HG02571 (cell line): Measurements from ENCODE around the gene SPO11.

Experiments
- ATAC-seq: cut with Tn5 transposase; IDR thresholded peaks from one replicate; pipeline ENCODE4 v1.9.1; 2021; ENCODE audit warnings: mild to moderate bottlenecking, moderate library complexity; ENCODE audit not compliant: unreplicated experiment

The SPO11 gene

GRCh38 chr20:57310821-57311514, 18.6 kb upstream of the SPO11 start:
- ATAC-seq: no peak

- ATAC-seq: no peak
Observed at GRCh38 chr20:57312138-57312537, 17.5 kb upstream of the SPO11 start.

GRCh38 chr20:57313230-57313629, 16.4 kb upstream of the SPO11 start:
- ATAC-seq: no peak

GRCh38 chr20:57313951-57314350, 15.7 kb upstream of the SPO11 start:
- no peak for ATAC-seq

GRCh38 chr20:57315083-57315975, 14.3 kb upstream of the SPO11 start:
- no peak for ATAC-seq

- ATAC-seq: no peak
Observed at GRCh38 chr20:57315976-57316480, 13.6 kb upstream of the SPO11 start.

- no peak for ATAC-seq
Observed at GRCh38 chr20:57316795-57317201, 12.8 kb upstream of the SPO11 start.

GRCh38 chr20:57317316-57317788, 12.3 kb upstream of the SPO11 start:
- ATAC-seq: no peak

GRCh38 chr20:57317789-57318371, 11.7 kb upstream of the SPO11 start:
- ATAC-seq: no peak

GRCh38 chr20:57319584-57319983, 10.0 kb upstream of the SPO11 start:
- ATAC-seq: no peak

GRCh38 chr20:57320358-57320757, 9.2 kb upstream of the SPO11 start:
- ATAC-seq: no peak

- ATAC-seq: no peak
Observed at GRCh38 chr20:57321142-57321541, 8.5 kb upstream of the SPO11 start.

- ATAC-seq: no peak
Observed at GRCh38 chr20:57322476-57322875, 7.1 kb upstream of the SPO11 start.

- ATAC-seq: no peak
Observed at GRCh38 chr20:57323034-57323433, 6.6 kb upstream of the SPO11 start.

- no peak for ATAC-seq
Observed at GRCh38 chr20:57325632-57326356, 3.8 kb upstream of the SPO11 start.

GRCh38 chr20:57326667-57327455, 2.7 kb upstream of the SPO11 start:
- no peak for ATAC-seq

- no peak for ATAC-seq
Observed at GRCh38 chr20:57327820-57328219, 1.8 kb upstream of the SPO11 start.

GRCh38 chr20:57330998-57331397, 1.4 kb downstream of the SPO11 start:
- ATAC-seq: no peak

- ATAC-seq: no peak
Observed at GRCh38 chr20:57332105-57333089, 2.8 kb downstream of the SPO11 start.
